GM19239 (cell line): Measurements from ENCODE around the gene SYNPO2.

Source experiments
- DNase-seq: peaks from one replicate; pipeline ENCODE4 v3.0.0; 2011; ENCODE audit warnings: low spot score; ENCODE audit not compliant: insufficient read length
- FAIRE-seq: peaks from 2 replicates; lab custom pipeline; 2011; peaks lifted over from hg19 to GRCh38; lab: Jason Lieb, UNC

The SYNPO2 gene, protein sequence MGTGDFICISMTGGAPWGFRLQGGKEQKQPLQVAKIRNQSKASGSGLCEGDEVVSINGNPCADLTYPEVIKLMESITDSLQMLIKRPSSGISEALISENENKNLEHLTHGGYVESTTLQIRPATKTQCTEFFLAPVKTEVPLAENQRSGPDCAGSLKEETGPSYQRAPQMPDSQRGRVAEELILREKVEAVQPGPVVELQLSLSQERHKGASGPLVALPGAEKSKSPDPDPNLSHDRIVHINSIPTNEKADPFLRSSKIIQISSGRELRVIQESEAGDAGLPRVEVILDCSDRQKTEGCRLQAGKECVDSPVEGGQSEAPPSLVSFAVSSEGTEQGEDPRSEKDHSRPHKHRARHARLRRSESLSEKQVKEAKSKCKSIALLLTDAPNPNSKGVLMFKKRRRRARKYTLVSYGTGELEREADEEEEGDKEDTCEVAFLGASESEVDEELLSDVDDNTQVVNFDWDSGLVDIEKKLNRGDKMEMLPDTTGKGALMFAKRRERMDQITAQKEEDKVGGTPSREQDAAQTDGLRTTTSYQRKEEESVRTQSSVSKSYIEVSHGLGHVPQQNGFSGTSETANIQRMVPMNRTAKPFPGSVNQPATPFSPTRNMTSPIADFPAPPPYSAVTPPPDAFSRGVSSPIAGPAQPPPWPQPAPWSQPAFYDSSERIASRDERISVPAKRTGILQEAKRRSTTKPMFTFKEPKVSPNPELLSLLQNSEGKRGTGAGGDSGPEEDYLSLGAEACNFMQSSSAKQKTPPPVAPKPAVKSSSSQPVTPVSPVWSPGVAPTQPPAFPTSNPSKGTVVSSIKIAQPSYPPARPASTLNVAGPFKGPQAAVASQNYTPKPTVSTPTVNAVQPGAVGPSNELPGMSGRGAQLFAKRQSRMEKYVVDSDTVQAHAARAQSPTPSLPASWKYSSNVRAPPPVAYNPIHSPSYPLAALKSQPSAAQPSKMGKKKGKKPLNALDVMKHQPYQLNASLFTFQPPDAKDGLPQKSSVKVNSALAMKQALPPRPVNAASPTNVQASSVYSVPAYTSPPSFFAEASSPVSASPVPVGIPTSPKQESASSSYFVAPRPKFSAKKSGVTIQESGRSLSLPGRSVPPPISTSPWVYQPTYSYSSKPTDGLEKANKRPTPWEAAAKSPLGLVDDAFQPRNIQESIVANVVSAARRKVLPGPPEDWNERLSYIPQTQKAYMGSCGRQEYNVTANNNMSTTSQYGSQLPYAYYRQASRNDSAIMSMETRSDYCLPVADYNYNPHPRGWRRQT

GRCh38 chr4:118888666-118889311 is at the start of gene SYNPO2:
Gene SYNPO2, plus strand, starts transcription at chr4:118888854. Its CDS starts 183 bp downstream, at chr4:118889037.
- FAIRE-seq, result no peak

GRCh38 chr4:118839221-118839927 is 49.3 kb upstream of the SYNPO2 start:
- no peak for DNase-seq

More at GRCh38 chr4:118888666-118889311, at the start of gene SYNPO2:
- peak; percentile 9 for DNase-seq

DNA sequence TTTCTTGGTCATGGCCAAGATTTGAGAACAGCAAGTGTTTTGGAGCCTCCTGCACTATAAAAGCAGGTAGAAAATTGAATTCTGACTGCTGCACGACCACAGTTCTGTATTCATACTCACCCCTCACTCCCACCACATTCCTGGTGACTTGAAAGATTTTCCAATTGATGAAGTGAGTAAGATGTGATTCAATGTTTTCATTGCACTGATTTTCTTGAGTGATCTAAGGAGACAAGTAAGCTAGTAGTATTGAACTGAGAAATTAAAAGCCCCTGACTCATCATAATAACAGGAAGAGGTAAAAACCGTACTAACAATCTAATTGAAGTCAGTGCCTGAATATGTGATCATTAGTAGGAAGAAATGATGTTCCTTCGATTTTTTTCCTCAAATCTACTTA is 46.6 kb upstream of the SYNPO2 start:
- FAIRE-seq, result no peak

More at GRCh38 chr4:118839221-118839927, 49.3 kb upstream of the SYNPO2 start:
- FAIRE-seq, result no peak

DNA sequence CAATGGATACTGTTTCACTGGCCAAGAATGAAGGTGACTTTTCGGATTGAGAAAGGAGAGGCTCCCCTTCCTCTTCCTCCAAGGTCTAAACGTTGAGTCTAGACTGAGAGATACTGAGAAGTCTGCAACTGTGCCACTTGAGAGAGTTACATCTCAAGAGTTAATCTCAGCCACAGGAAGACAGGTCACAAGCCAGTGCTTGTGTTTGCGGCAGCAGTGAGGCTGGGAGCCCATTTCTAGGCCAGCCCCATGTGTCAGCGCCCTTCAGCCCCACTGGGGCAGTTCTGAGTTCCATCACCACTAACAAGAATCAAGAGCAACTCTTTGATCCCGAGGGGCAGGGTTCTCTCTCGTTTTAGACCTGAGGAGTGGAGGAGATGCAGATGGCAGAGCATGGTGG is 45.4 kb upstream of the SYNPO2 start:
- FAIRE-seq (no peak), DNase-seq (no peak)

More for the DNA sequence above, 46.6 kb upstream of the SYNPO2 start:
- no peak for DNase-seq

DNA sequence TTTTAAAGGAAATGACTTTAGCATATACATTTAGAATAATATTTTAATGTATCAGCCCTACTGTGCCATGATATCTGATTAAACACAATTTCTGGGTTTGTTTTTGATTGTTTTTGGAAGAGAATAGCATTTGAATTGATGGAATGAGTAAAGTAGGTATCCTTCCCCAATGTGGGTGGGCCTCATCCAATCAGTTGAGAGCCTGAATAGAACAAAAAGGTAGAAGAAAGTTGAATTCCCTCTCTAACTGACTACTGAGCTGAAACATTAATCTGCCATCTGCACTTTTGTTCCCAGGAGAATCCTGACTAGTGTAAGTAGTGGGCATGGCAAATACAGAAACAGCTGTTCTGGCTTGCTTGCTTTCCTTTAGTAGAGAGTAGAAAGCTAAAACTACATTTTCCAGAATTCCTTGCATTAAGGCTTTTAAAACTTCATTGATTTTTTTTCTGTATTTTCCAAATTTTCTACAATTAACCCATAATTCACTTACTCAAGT is 43.1 kb upstream of the SYNPO2 start:
- DNase-seq (no peak), FAIRE-seq (peak; percentile 61)

DNA sequence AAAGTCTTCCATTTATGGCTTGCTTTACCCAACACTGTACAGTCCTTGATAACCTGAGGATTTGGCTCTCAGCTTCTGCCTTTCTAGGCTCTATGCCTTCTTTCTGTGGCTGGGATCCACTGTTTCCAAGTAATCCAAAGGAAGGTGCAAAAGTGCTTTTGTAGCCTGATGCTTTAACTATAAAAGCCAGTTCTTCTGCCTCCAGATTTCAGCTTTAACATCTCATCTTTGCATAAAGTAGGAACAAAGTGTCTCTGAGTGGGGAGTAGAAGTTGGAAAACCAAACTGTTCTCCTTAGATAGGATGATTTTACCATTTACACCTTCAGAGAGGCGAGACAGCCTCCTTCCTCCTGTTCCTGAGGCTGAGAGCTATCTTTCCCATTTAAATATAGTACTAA is 41.7 kb upstream of the SYNPO2 start:
- no peak for FAIRE-seq
- no peak for DNase-seq

- DNase-seq (no peak), FAIRE-seq (no peak)
These were observed 40.4 kb upstream of the SYNPO2 start for GRCh38 chr4:118848242-118848641.

DNA sequence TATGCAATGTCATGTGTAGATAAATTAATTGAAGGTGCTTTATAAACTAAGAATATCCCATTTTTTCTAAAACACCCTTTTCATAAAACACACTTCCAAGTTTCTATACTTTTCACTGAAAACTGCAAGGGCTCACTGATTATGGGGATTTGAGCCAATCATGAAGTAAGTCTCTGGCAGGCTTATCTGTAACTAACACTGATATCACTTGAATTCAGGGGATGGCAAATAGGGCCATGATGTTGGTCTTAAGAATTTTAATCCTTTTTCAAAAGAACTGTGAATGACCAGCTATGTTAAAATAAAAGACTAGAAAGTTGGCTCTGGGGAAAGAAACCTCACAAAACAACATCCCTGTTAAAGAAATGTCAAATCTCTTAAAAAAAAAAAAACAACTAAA is 39.8 kb upstream of the SYNPO2 start:
- no peak for FAIRE-seq
- DNase-seq, result no peak

GRCh38 chr4:118849867-118850487 is 38.7 kb upstream of the SYNPO2 start:
- DNase-seq (no peak), FAIRE-seq (no peak)

DNA sequence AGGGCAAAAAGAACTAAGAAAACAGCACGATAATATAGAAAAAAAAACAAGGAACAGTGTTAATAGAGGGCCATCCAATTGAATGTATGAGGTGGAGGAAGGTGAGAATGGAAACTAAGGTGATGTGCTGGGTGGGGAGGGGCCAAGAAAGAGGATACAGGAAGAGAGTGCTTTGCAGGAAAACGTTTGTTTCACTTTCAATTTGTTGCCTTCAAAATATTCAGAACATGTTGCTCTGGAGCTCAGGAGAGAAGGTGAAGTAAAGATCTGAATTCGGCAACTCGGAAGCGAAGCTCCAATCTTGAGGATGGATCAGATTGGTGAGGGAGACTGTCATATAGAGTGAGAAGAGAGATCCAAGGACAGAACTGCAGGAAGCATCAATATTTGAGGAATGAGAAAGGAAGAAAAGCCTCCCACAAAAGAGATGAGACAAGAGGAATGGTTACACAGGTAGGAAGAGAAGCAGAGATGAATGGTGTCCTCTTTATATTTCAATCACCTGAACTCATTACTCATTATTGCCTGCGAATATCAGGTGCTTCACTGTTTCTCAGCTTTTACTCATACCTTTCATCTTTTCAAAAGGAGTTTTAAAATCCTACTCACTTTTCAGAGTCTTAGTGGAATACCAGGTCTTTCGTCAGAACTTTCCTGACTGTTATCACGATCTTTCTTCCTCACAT is 38.0 kb upstream of the SYNPO2 start:
- FAIRE-seq (peak; percentile 98), DNase-seq (peak; percentile 16)

GRCh38 chr4:118857760-118858159 is 30.9 kb upstream of the SYNPO2 start:
- no peak for FAIRE-seq
- no peak for DNase-seq

GRCh38 chr4:118858779-118859178 is 29.9 kb upstream of the SYNPO2 start:
- no peak for FAIRE-seq
- DNase-seq, result no peak

DNA sequence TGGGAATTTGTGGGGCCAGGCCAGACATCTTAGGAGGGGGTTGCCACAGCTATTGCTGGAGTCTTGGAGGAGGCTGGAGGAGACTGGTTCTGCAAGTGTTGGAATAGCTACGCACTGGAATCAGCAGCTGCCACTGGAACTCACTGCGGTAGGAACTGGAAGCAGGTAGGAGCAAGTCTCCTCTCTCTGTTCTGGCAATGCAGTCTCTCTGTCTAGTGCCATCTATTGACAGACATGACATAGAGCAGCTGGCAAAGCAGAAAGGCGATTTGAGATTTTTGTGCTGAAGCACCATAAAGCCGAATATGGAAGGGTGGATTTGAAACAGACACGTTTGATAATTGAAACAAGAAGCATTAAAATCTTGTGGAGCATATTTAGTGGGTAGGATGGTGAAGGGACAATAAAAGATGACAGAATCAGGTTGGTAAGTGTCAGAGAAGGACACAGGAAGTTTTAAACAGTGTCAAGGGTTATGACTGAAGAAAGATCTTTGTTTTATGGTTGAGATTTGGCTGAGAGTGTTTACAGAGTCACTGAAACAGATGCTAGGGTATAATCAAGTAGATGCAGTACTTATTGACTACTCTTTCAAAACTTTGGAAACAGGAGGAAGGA is 23.5 kb upstream of the SYNPO2 start:
- FAIRE-seq (peak; percentile 80), DNase-seq (peak; percentile 14)

DNA sequence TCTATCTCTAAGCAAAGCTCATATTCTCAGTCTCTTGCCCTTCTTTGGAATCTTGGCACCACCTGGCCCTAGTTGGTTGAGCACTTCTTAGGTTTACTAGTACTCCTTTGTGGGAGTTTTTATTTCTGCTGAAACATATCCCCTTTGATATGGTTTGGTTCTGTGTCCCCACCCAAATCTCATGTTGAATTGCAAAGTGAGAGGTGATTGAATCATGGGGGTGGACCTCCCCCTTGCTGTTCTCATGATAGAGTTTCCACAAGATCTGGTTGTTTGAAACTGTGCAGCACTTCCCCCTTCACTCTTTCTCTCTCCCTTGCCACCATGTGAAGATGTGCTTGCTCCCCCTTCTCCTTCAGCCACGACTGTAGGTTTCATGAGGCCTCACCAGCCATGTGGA is 22.2 kb upstream of the SYNPO2 start:
- FAIRE-seq (no peak), DNase-seq (no peak)

- FAIRE-seq, result no peak
- DNase-seq, result no peak
These were observed 21.2 kb upstream of the SYNPO2 start for GRCh38 chr4:118867311-118868067.

DNA sequence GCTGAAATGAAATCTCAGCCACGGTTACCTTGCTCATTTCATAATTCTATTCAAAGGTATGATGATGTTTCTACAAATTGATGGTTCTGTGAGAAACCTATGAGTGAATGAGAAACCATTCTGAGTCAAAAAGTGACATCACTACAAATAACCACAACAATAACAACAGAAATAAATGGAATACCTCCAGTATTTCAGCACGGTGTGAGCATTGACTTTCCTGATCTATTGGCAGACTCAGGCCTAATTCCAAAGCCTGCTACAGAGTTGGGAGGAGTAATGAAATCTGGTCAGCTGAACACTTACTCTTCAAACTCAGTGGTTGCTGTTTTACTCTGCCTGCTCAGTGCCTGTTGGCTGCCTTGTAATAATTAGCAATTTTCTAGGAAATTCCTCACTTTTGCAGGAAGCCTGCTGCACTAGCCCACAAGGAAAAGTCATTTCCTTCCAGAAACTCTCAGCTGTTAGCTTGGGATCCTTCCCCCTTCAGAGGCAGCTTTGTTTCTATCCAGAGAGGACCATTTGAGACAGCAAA is 18.8 kb upstream of the SYNPO2 start:
- DNase-seq (no peak), FAIRE-seq (no peak)

DNA sequence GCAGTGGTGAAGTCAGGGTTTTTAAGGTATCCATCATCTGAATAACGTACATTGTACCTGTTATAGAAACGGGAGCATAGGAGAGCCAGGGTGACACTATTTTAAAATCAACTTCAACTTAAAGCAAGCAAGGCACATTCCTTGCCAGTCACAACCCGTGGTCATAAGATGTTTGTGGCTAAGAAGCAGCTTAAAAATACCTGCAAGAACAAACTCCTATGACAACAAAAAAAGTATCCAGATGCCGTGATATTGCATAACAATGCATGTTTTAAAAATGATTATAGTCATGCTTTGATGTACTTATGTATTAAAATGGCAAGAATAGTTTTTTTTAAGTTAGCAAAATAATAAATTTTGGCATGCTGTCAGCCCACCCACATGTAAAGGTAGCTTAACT is 16.5 kb upstream of the SYNPO2 start:
- no peak for FAIRE-seq
- no peak for DNase-seq
